ENCODE data around the gene CNTNAP2.

- TF ChIP-seq YY1 (IDR thresholded peaks at IDR 0.05; ENCODE audit: insufficient read depth, insufficient read length) (no peak), ZNF274 (IDR thresholded peaks at IDR 0.05; ENCODE audit: low read depth, low read length) (no peak), SUZ12 (IDR thresholded peaks at IDR 0.05; ENCODE audit: extremely low read depth, insufficient read depth, insufficient read length) (no peak)
Observed at GRCh38 chr7:146106319-146106718, 10.3 kb upstream of the CNTNAP2 start.
